ENCODE results near the gene PALLD. TPM values are rescaled to one million over a fixed set of nuclear protein-coding genes. Genes with fewer than 3 reads are reported as not detected.

PALLD gene
- total RNA-seq, 1 experiment from 2014 or later = 18.3 TPM

GRCh38 chr4:168878623-168879022, 381.8 kb downstream of the PALLD start:
- no peak overlapping the region for H2BK12ac ChIP-seq (ENCODE audit: insufficient read length, low read depth, low read length)
- H3K27me3 ChIP-seq (ENCODE audit: insufficient read depth, low read length) = no peaks in the 10 kb centered on the region; the same call in 1 of the 2 replicates
- peaks cover 37% of the 10 kb centered on the region for H3K27me3 Mint-ChIP-seq (ENCODE audit: low read depth)
- no peak overlapping the region for H2AK5ac ChIP-seq (ENCODE audit: insufficient read length, low read length)
- no CpG with 5 or more reads among the region's 2 CpGs for WGBS (ENCODE audit: extremely low coverage, insufficient read length, low lambda C conversion rate)
- H3K14ac ChIP-seq (ENCODE audit: insufficient read depth, low read length) = no peak overlapping the region
- no peaks in the 10 kb centered on the region for H3K79me1 ChIP-seq (ENCODE audit: insufficient read depth, low read depth, low read length, poor library complexity, severe bottlenecking)
- 0 out of 7 replicates have a peak, but pooled peaks cover 0 to 7% (median 0%) of the 10 kb centered on the region in 3 experiments for H3K36me3 Mint-ChIP-seq (ENCODE audit: insufficient read depth in 1 of 3, low read depth in 3 of 3)
- no peak overlapping the region for H3K4ac ChIP-seq (ENCODE audit: low read depth, low read length)
- no peak overlapping the region for H3T11ph ChIP-seq (ENCODE audit: low read length)
- H2BK5ac ChIP-seq (ENCODE audit: insufficient read length, low read length) = no peak overlapping the region
- H3K18ac ChIP-seq (ENCODE audit: insufficient read length, low read depth, low read length) = no peak overlapping the region
- H2BK20ac ChIP-seq (ENCODE audit: low read depth, low read length, poor library complexity, severe bottlenecking) = no peak overlapping the region
- H3K23me2 ChIP-seq (ENCODE audit: insufficient read length, low read depth, low read length, poor library complexity, severe bottlenecking) = peaks cover 3% of the 10 kb centered on the region
- no peaks in the 10 kb centered on the region for H3K79me2 ChIP-seq (ENCODE audit: insufficient read depth, low read length)
- TF ChIP-seq, protein P1, sequence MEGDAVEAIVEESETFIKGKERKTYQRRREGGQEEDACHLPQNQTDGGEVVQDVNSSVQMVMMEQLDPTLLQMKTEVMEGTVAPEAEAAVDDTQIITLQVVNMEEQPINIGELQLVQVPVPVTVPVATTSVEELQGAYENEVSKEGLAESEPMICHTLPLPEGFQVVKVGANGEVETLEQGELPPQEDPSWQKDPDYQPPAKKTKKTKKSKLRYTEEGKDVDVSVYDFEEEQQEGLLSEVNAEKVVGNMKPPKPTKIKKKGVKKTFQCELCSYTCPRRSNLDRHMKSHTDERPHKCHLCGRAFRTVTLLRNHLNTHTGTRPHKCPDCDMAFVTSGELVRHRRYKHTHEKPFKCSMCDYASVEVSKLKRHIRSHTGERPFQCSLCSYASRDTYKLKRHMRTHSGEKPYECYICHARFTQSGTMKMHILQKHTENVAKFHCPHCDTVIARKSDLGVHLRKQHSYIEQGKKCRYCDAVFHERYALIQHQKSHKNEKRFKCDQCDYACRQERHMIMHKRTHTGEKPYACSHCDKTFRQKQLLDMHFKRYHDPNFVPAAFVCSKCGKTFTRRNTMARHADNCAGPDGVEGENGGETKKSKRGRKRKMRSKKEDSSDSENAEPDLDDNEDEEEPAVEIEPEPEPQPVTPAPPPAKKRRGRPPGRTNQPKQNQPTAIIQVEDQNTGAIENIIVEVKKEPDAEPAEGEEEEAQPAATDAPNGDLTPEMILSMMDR (conservative IDR thresholded peaks at IDR 0.05) = no peak
- no peaks in the 10 kb centered on the region for H3K4me1 ChIP-seq (ENCODE audit: insufficient read depth, low read length)
- H4K8ac ChIP-seq (replicated peaks; ENCODE audit: insufficient read length, low read depth, low read length) = no peak overlapping the region
- H4K5ac ChIP-seq (ENCODE audit: insufficient read length, low read depth, low read length) = no peak overlapping the region
- no peak overlapping the region for H2BK15ac ChIP-seq (ENCODE audit: low read depth, low read length)
- H3K27ac ChIP-seq (ENCODE audit: insufficient read length, low read depth, low read length) = no peak overlapping the region
- H3K27ac Mint-ChIP-seq = no peak overlapping the region
- H3K9me3 ChIP-seq (ENCODE audit: control insufficient read depth, low read depth, low read length) = no peaks in the 10 kb centered on the region
- H3K4me2 ChIP-seq (ENCODE audit: insufficient read depth, insufficient read length, low read length) = peak overlapping the region; percentile 69
- H2BK120ac ChIP-seq (ENCODE audit: low read depth, low read length, poor library complexity, severe bottlenecking) = no peak overlapping the region
- H4K20me1 ChIP-seq (ENCODE audit: control insufficient read depth, insufficient read depth, insufficient read length) = no peaks in the 10 kb centered on the region
- no peaks in the 10 kb centered on the region for H3K9me3 Mint-ChIP-seq
- H3K4me3 Mint-ChIP-seq = peak overlapping the region; percentile 68 to 79
- no peak overlapping the region for H3K23ac ChIP-seq (ENCODE audit: insufficient read length, low read depth, low read length)
- H3K56ac ChIP-seq (ENCODE audit: insufficient read length, low read depth, low read length) = no peak overlapping the region
- H4K91ac ChIP-seq (ENCODE audit: insufficient read length, low read depth, low read length) = no peak overlapping the region
- no peak overlapping the region for H3K9ac ChIP-seq (ENCODE audit: extremely low read depth, insufficient read length, low read length)
- no peak for DNase-seq
- H2AFZ ChIP-seq (ENCODE audit: low read length) = no peak overlapping the region
- peaks cover 13 to 15% of the 10 kb centered on the region in 2 experiments; a peak in 2 of 4 replicates for H3K4me1 Mint-ChIP-seq

Measured in H9 (cell line).